Upper lobe of left lung (tissue), 4 donors: Measurements from ENCODE around the gene S100A6.

Experiments used
- EP300 ChIP-seq, 4 donors: sonication (generic); formaldehyde crosslinking; IDR thresholded peaks; one replicate each; pipeline ENCODE4 v1.5.1; 2017; ENCODE audit warnings: antibody characterized with exemption in 4 of 4, control low read depth in 2 of 4
- POLR2A ChIP-seq, 4 donors: fragments of 450-650 bp; IDR thresholded peaks; one replicate each; pipeline ENCODE4 v1.5.1; 2016 to 2017; ENCODE audit warnings: antibody characterized with exemption in 4 of 4, mild to moderate bottlenecking in 2 of 4
- POLR2AphosphoS5 ChIP-seq, 2 donors: sonication (generic); formaldehyde crosslinking; IDR thresholded peaks; one replicate each; pipeline ENCODE4 v1.5.1; 2017; ENCODE audit warnings: antibody characterized with exemption in 2 of 2
- TF ChIP-seq, protein P1 (sequence below), 6 experiments: fragments of 450-650 bp in 4 of 6; fragments of 200-600 bp in 2 of 6; sonication (generic) in 2 of 6; IDR thresholded peaks; one replicate each; pipeline ENCODE4 v1.5.1; 2016 to 2019; ENCODE audit warnings: antibody characterized with exemption in 6 of 6

DNA sequence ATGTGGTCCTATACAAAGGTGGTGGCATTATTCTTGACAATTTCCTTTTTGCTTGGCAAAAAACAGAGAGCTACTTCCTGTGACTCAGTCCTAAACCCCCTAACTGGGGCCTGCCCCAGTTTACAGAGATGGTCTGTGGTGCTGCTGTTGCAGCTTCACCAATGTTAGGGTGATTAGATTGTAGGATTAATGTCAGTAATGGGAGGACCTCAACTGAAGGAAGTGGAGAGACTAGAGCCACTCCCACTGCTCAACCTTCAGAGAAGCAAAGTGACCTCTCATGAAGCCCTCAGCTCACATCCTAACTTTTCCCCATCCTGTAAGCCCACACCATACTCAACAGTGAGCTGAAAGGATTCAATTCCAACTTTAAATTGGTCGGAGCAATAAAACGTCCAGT is 3.6 kb downstream of the S100A6 start:
- TF ChIP-seq, protein P1, sequence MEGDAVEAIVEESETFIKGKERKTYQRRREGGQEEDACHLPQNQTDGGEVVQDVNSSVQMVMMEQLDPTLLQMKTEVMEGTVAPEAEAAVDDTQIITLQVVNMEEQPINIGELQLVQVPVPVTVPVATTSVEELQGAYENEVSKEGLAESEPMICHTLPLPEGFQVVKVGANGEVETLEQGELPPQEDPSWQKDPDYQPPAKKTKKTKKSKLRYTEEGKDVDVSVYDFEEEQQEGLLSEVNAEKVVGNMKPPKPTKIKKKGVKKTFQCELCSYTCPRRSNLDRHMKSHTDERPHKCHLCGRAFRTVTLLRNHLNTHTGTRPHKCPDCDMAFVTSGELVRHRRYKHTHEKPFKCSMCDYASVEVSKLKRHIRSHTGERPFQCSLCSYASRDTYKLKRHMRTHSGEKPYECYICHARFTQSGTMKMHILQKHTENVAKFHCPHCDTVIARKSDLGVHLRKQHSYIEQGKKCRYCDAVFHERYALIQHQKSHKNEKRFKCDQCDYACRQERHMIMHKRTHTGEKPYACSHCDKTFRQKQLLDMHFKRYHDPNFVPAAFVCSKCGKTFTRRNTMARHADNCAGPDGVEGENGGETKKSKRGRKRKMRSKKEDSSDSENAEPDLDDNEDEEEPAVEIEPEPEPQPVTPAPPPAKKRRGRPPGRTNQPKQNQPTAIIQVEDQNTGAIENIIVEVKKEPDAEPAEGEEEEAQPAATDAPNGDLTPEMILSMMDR (IDR thresholded peaks at IDR 0.05): no peak
- no peak for TF ChIP-seq POLR2A (IDR thresholded peaks at IDR 0.05)
- no peak for TF ChIP-seq EP300 (IDR thresholded peaks at IDR 0.05)
- no peak for TF ChIP-seq POLR2AphosphoS5 (IDR thresholded peaks at IDR 0.05)
